Limb (tissue), 2 donors: ENCODE results near the gene COASY.
A peak's percentile ranks its signal among the peaks of the same experiment; 100 is the strongest.

ENCODE experiments used
- DNase-seq, 2 donors: peaks; one replicate each; pipeline ENCODE4 v3.0.0-alpha.2; 2016; ENCODE audit errors: extremely low spot score in 2 of 2

COASY gene

DNA sequence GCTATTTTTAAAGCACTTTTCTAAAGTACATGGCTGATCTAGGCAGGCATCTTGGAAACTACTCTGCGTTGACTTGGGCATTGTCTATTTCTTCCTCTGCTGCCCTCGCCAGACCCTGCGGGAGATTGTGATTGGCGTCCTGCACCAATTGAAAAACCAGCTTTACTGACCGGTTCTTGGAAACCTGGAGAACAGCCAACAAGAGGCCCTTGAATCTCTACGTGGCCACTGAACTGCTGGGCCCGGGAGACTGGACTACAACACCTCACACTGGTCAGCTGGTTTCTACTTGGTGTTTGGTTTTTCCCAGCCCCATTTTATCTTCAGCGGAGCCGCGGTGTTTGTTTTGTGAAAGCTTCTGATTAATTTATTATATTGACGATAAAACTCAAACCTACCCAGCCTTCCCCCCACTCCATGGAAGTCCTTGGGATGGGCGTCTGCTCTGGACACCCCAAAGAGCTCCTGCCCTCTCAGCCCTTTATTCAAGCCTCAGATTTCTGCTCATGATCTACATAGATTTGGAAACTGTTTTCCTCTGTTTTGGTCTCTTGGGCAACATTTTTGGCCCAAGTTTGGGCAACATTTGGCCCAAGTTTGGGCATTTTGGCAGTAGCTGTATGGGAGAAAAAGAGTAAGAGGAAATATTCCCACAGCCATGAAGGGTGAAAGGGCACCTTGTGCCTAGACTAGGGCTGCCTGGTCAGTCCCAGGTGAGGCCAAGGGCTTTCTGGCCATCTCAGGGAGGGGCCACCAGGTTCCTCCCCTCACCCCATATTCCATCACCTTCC lies 9.7 kb downstream of the COASY start:
- DNase-seq: no peak

DNA sequence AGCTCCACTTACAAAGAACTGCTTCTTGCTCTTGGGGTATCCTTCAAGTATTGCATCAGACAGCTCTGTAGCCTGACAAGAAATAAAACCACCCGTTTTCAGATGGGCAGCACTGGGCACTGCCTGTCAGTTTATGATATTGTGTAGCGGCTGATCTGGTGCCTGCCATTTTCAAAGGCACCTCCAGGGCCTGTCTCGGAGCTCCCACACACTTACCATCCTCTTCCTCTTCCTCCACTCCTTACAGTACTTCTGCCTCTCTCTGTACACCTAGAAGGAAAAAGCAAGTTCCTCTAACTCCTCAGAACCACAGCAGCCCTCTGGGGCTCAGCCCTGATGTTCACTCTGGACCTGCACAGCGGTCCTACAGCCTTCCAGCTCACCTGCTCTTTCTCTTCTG lies 11.1 kb downstream of the COASY start:
- DNase-seq: no peak

DNA sequence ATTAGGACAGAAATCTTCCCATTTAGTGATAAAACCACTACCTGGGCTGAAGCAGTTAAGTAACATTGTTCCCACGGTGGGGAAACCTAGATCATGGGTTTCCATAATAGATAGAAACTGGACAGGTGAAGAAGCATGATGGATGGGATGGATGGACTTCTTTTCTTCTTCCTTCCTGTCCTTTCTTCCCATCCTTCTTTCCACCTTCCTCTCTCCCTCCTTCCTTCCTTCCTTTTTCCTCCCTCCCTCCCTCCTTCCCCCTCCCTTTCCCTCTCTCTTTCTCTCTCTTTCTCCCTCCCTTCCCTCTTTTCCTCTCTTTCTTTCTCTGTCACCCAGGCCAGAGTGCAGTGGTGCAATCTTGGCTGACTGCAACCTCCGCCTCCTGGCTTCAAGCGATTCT lies 12.5 kb downstream of the COASY start:
- DNase-seq: no peak

DNA sequence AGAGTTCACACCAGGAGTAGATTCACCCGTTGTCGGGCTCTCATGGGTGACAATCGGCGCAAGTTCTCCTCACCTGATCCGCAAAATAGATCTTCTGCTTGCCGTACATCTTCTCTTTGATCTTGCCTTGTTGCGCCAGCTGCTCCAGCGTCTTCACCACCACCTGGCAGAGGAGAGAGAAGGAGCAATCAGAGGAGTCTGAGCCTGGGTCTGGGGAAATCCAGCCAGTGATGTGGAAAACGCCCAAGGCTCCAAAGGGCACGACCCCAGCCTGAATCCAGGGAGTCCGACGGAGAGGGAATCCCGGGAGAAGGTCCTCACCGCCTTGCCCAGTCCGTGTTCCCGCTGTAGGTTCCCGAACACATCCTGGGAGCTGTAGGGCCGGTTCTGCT lies 15.2 kb downstream of the COASY start:
- DNase-seq: no peak

DNA sequence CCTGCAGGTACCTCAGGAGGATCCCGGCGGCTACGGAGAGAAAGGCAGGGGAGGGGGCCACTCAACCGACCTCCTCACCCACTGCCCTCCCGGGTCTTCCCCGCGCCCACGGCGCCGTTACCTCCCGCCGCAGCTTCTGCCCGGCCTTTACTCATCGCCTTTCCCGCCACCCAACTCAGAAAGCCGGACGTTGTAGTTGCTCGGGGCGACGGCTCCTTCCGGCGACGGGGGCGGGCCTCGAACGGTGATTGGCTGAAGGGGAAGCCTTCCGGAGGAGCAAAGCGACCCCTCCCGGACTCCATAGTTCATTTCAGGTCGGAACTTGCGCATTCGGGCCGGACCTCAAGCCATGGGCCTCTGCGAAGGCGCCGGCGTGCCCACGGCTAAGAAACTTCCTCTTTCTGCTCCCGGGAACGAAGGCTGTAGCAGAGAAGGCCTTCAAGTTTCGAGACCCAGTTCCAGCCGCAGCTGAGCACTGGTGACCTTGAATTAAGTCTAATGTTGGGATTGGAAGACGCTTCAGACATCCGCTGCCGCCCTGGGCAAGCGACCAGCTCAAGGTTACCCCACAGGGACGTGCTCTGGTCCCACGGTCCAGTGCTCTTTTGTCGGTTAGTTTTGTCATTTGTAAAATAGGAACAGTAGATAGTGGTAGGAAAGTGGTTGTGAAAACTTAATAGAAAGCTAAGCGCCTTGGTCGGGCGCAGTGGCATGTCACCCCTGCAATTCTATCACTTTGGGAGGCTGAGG lies 15.8 kb downstream of the COASY start, which contains the start of gene PSMC3IP:
Gene PSMC3IP (minus strand): TSS at position 198 of the 750 bp plus-strand sequence. CDS start 43 bp downstream, at position 155.
- peak; percentile 94 to 95 for DNase-seq

DNA sequence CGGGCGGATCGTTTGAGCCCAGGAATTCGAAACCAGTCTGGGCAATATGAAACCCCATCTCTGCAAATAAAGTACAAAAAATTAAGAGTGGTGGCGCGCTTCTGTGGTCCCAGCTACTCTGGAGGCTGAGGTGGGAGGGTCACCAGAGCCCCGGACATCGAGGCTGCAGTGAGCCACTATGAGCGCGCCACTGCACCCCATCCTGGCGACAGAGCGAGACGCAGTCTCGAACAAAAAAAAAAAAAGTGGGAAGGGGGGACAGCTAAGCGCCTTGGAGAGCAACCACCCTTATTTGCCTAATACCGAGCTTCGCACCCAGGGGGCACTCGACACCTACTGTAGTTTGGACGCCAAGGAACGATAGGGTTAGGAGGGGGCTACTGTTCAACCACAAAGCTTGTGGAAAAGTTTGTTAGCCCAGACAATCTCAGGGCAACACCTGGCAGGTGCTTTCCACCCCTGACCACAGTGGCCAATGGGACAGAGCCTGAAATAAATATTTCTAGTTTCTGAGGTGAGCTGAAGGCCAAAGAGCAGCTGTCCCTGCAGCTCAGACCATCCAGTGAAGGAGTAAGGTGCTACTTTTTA lies 16.4 kb downstream of the COASY start:
- DNase-seq: peak; percentile 79 to 85

DNA sequence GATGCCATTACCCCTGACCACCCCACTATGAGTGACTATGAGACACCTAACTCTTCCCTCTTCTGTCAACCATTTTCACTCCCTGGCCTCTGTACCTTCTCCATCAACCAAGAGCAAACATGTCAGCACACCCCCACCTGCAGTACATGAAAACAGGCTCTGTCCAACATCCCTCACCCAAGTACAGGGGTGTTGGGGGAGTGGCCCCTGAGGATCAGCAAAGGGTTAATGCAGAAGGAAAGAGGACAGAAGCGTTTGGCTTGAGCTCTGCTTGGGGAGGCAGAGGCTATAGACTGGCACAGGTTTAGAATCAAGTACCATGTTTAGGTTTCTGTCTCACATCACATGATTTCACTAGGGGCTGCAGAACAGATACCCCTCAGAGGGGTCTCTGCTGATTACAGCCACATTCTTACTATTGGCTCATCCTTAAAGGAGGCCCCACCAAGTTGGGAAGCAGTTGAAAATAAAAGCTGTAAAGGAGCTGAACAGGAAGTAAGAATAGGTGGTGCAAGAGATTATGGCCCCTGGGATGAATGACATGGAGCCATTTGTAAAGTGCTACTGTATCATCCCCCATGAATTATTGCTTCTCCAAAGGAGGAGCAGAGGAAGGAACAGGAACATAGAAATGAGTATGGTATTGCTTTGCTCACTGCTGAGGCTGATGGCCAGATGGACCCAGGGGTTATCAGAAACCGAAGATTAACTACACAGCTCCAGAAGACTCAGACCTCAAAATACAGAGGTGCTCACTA lies 18.0 kb downstream of the COASY start:
- no peak for DNase-seq

DNA sequence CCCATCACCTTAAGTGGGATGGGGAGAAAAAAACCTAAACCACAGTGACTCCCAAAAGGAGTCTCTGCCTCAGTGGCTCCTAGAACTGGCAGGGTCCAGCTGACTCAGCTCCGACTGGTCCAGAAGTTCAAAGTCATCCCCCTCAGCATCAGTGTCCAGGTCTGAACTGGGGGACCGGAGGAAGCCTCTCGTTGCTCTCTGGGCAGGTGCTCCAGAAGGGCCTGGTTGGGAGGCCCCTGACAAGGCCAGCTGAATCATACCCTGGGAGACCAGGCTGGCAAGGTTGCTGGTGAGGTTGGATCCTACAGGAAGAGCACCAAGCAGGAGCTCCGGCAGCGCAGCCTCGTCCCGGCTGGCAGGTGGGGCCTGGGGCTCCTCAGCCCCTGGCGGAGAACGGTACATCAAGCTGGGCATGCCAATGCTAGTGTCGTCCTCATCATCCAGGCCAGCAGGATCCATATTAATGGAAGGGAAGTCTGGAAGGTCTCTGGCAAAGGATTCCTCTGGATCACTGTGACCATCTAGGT lies 19.9 kb downstream of the COASY start:
- no peak for DNase-seq

DNA sequence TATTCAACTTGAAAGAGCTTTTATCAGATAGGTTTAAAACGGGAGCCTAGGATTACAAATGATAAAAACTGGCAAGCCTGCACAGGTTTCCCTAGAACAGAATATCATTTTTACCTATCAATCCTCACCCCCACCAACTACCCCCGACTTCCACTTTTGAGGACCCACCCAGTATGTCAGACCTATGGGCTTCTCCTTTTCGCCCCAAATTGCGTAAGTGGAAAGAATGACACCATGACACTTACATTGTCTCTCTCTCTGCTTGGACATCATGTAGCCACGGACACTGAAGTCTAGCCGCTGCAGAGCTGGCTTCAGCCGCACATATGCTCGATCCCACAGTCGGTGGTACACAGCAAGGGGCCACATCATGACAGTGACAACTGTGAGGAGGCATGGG lies 22.9 kb downstream of the COASY start:
- no peak for DNase-seq

DNA sequence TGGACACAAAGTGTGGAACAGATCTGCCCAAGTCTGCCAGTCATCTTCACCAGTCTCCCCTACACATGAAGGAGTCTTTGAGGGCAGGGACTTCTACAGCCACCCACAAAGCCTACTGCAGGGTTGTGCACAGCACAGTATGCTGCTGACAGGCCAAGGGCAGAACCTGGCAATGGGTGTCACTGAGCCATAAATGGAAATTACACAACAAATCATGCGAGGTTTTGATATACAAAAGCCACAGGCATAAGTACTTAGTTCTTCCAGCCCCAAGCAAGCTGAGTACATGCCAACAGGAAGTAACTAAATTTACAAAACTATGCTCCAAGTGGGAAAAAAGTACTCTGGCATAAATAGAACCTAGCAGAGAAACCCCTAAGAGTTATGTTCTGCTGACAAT lies 23.4 kb downstream of the COASY start:
- no peak for DNase-seq

DNA sequence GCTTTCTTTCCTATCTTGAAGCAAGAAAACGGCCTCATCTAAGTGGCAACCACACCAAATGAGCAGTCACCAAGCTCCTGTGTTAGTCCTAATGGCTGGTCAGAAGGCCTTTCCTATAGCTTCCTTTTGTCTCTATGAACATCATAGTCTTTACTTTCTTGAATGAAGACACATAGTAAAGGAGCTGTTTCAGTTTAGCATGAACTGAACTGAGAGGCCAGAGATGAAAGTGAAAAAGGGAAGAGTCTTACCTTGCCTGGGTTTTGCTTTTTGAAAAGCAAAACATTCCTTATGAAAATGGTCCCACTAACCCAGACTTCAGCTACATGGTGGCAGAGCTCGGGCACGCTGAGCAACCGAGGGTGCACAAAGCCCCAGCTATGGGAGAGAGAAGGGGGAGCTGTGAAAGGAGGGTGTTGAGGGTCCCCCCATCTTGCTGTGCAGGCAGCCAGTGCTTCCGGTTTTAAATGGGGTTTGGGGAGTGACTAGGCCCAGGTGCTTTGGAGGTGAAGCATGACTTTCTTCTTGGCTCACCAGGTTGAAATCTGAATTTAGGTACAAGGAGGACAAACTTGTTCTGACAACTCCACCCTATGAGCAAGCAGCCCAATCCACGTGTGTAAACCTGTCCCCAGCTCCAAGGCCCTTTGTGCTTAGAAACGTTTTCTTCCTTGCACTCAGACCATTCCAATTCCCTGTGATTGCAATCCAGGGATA lies 24.7 kb downstream of the COASY start:
- DNase-seq: no peak

DNA sequence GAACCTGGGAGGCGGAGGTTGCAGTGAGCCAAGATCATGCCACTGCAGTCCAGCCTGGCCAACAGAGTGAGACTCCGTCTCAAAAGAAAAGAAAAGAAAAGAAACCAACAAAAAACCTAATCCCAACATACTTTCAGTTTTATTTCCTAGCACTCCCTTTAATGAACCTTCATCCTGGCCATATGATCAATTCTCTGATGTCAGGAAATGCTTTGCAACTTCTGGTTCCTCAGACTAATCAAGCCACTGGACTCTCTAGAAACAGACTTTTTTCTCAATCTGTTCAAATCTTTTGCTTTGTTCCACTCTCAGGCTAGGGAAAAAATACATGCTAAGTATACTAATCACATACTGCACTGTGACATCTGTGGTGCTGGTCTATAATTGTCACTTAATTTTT lies 28.9 kb downstream of the COASY start:
- no peak for DNase-seq

DNA sequence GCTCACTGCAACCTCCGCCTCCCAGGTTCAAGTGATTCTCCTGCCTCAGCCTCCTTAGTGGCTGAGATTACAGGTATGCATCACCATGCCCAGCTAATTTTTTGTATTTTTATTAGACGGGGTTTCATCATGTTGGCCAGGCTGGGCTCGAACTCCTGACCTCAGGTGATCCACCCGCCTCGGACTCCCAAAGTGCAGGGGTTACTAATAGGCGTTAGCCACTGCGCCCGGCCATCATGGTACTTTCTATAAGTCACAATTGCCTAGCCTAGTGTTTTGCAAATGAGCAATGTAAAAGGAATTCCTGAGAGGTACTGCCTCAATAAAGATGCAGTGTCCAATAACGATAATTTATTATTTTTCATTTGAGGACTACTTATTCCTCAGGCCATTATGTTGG lies 29.5 kb downstream of the COASY start:
- no peak for DNase-seq

DNA sequence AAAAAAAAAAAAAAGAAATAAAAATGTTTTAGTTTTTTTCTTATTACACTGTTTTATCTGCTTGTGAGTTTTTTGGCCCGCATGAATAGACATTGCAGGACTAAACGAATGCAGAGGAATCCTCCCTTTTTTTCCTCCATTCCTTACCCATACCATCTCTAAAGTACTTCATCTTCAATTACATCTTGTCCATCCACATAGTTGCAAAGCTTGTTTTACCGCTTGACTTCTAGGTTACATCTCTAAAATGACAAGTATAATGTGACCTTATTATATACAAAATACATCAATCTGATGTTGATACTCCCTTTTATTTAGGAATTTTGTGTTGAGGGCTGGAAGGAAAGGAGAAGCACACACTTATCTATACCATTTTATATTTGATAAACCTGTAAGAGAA lies 34.4 kb downstream of the COASY start:
- DNase-seq: no peak

DNA sequence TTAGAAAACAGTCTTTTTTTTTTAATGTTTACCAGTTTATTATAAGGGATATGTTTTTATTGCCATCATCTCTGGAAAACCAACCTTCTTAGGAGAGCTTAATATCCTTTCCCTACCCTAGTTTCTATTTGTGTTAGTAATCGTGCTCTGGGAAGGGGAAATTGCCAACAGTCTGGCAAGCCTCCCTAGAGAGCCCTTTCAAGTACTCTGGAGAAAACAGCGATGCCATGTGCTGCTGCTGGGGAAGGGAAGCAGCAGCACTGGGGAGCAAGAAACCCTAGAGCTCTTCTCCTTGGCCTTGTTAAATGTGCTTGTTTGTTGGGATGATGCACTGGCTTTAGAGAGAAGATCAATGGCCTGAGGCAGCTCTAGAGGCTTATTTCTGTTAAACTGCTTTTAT lies 37.0 kb downstream of the COASY start:
- no peak for DNase-seq

DNA sequence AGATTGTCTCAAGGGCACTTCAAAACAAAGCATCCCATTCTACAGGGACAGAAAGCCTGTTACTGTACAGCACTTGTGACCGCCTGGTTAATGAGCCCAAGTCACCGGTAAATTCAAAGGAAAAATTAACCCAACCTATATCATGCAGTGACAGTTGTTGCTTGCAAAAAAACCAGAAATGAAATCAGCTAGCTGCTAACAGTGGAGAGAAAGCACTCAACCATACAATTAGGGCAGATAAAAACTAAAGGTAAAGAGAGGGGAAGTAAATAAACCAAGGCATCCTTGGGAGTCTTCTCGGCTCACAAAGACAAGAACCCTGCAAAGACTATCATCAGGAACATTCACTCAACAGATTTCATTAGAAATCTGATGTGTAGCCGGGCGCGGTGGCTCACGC lies 41.4 kb downstream of the COASY start:
- DNase-seq: no peak

DNA sequence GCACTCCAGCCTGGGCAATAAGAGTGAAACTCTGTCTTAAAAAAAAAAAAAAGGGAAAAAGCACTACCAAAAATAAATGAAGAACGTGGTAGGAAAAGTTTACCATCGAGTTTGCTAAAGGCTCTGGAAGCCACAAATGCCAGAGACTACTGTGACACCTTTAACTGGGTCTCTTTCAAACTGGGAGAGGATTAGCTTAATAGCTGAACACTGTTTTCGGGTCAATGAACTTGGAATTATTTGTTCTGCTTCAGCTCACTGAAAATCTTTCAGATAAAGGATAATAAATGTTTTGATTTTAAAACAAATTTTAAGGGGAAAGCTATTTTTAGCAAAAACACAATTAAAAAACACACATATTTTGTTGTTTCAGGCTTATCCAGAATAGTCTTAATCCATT lies 45.8 kb downstream of the COASY start:
- no peak for DNase-seq

DNA sequence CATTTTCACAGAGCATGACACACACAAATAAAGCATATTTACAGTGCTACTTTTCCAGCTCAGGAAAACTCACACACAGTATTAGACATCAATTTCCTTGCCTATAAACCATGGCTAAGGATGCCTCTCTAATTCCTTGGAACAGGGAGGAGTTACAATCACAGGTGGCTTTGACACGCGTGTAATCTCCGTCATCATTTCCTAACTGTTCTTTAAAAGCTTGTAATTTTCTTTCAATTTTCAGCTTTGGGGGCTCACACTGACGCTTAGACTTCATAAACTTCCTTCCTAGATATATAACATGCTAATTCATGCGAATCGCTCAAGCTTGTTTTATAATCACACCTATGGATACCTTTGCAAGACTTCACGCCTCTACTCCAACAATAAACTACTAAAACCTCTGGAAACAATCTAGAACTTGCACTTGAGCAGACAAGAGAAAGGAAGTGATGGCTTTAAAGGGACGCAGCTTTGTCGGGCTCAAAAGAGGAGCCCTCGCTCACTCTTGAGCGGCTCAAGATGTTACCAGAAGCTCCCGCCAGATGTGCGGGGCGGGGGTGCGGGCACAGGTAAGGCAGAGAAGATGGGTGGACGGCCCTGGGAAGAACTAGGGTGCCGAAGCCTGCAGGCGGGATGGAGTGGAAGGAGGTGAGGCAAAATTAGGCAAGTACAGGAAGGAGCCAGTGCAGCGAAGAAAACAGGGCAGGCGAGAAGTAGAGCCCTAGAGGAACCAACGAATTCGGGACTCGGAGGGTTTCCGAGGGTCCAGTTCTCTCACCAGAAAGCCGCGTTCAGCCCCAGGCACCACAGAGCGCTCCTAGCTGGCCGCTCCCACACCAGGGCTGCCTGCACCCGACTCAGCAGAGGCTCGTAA lies 46.6 kb downstream of the COASY start:
- DNase-seq: no peak

DNA sequence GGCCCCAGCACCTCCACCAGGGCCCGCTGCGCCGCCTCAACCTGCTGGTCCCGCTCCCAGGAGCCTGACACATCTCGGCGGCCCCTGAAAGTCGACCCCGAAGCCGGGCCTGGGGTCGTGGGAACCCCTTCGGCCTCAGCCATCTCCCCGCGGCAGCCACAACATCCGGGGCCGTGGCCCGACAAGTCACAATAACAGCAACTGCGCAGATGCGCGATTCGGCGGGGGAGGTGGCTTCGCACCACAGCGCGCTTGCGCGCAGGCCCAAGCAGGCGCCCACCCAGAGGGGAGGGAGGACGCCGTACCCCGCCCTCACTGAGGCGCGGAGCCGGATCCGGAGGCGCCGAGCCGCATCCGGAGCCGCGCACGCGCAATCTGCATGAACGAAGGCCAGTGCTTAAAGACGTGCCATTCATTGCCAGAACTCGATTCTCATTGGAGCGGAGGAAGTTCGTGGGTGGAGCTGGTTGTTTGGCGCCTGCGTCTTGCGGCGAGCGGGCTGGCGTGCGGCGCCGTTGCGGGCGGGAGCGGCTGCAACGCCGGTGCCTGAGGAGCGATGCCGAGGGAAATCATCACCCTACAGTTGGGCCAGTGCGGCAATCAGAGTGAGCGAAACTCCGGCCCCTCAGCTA lies 47.4 kb downstream of the COASY start, which contains the start of the genes RETREG3 and TUBG1:
Gene RETREG3 (minus strand): TSS at position 193 of the 632 bp plus-strand sequence. CDS start 50 bp downstream, at position 143.
Gene TUBG1 (plus strand): TSS at position 502 of the 632 bp plus-strand sequence. CDS start 55 bp downstream, at position 557.
- DNase-seq: peak; percentile 99
